GM19455 (cell line): ENCODE results near the gene SMIM41.
A peak's percentile ranks its signal among the peaks of the same experiment; 100 is the strongest.

ENCODE experiments used
- ATAC-seq: cut with Tn5 transposase; IDR thresholded peaks from one replicate; pipeline ENCODE4 v1.9.1; 2021; ENCODE audit not compliant: unreplicated experiment

SMIM41 gene

GRCh38 chr12:52079576-52080402, at the start of gene SMIM41:
TSS of gene SMIM41 (plus strand) at chr12:52079704. CDS start at chr12:52079780, 76 bp downstream.
- ATAC-seq: no peak

GRCh38 chr12:52032446-52032803, 47.1 kb upstream of the SMIM41 start:
- ATAC-seq: no peak

- ATAC-seq: peak; percentile 93
Observed at GRCh38 chr12:52032804-52033445, 46.6 kb upstream of the SMIM41 start.

GRCh38 chr12:52033446-52034140, 45.9 kb upstream of the SMIM41 start:
- no peak for ATAC-seq

- ATAC-seq: no peak
Observed at GRCh38 chr12:52035190-52035589, 44.3 kb upstream of the SMIM41 start.

GRCh38 chr12:52035926-52036325, 43.6 kb upstream of the SMIM41 start:
- ATAC-seq: no peak

- peak; percentile 44 for ATAC-seq
Observed at GRCh38 chr12:52036587-52037171, 42.8 kb upstream of the SMIM41 start.

- no peak for ATAC-seq
Observed at GRCh38 chr12:52037248-52037861, 42.1 kb upstream of the SMIM41 start.

- ATAC-seq: no peak
Observed at GRCh38 chr12:52038447-52038846, 41.1 kb upstream of the SMIM41 start.

GRCh38 chr12:52041035-52041434, 38.5 kb upstream of the SMIM41 start:
- no peak for ATAC-seq

GRCh38 chr12:52041695-52042123, 37.8 kb upstream of the SMIM41 start:
- no peak for ATAC-seq

GRCh38 chr12:52042706-52043385, 36.7 kb upstream of the SMIM41 start:
- ATAC-seq: no peak

- no peak for ATAC-seq
Observed at GRCh38 chr12:52043386-52044212, 35.9 kb upstream of the SMIM41 start.

GRCh38 chr12:52044292-52044983, 35.1 kb upstream of the SMIM41 start:
- ATAC-seq: no peak

- ATAC-seq: no peak
Observed at GRCh38 chr12:52045794-52046199, 33.7 kb upstream of the SMIM41 start.

GRCh38 chr12:52046859-52047258, 32.6 kb upstream of the SMIM41 start:
- ATAC-seq: no peak

GRCh38 chr12:52049286-52049685, 30.2 kb upstream of the SMIM41 start:
- ATAC-seq: no peak

GRCh38 chr12:52049688-52050087, 29.8 kb upstream of the SMIM41 start:
- no peak for ATAC-seq
